Activated CD4-positive, alpha-beta T cell treated with anti-CD3 and anti-CD28 coated beads for 1 hour (primary cell): ENCODE data around the gene OTOG.

ENCODE experiments used
- DNase-seq: peaks from one replicate; pipeline ENCODE4 v3.0.0-alpha.2; 2020

OTOG gene

GRCh38 chr11:17541330-17541885 is 5.7 kb upstream of the OTOG start:
- no peak for DNase-seq

GRCh38 chr11:17542249-17542648 is 4.8 kb upstream of the OTOG start:
- DNase-seq, result no peak

DNA sequence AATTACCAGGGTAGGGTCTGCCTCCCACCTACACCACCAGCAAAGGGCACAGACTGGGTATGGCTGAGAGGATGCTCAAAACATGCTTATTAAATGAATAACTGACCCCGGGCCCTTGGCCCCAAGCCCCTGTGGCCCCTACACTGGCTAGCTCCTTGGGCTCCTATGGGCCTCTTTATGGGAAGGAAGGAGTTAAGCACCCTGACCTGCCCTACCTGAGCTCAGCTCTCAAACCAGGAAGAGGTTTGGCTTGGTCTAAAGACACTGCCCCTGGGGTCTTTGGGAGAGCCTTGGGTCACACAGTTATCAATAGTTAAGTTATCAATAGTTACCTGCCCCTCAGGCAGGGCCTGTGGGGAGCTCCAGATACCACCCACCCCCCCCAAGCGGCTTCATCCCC is 4.0 kb upstream of the OTOG start:
- no peak for DNase-seq

DNA sequence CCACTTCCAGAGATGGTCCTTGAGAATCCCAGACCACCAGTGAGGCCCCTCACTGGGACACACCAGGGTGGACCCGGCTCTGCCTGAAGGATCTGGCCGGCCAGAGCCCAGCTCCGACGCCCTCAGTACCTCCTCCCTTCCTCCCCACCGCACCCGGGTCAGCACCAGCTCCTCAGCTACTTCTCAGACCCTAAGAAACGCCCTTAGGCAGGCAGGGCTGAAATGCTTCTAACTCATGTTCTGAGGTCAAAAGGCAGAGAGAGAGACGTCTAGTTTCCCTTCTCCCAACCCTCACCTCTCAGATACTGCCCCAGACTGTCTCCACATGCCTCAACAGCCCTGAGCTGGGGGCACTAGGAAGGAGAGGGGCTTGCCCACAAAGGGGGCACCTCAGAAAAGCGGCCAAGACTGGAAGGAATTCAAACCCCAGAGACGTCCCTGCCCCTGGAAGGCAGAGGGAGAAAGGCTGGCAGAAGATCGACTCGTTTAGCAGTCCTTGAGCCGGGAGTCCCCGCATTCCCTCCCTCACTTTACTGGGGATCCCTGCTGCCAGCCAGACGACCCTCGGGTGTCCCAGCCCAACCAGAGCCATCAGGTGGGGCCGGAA is 3.4 kb upstream of the OTOG start:
- DNase-seq, result no peak

GRCh38 chr11:17544181-17544622 is 2.9 kb upstream of the OTOG start, which contains the start of gene USH1C:
USH1C (minus strand) TSS chr11:17544416; CDS start chr11:17544307, 109 bp downstream.
- no peak for DNase-seq

DNA sequence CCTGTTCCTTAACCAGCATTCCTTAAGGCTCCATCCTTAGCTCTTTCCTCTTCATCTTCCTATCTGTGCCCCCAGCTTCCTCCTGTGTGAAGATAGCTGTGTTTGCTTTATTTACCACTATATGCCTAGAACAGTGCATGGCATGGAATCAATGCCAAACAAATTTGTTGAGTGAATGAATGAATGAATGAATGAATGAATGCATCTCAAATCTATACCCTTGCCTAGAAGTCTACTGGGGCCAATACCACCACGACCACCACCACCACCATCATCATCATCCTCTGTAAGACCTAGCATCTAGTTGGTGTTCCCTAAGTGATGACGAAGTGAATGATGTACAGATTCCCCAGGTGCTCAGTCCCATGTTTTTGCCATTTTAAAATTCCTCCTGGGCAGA is 819 bp upstream of the OTOG start:
- DNase-seq, result no peak

- no peak for DNase-seq
These were observed 873 bp downstream of the OTOG start for GRCh38 chr11:17547932-17548331.

DNA sequence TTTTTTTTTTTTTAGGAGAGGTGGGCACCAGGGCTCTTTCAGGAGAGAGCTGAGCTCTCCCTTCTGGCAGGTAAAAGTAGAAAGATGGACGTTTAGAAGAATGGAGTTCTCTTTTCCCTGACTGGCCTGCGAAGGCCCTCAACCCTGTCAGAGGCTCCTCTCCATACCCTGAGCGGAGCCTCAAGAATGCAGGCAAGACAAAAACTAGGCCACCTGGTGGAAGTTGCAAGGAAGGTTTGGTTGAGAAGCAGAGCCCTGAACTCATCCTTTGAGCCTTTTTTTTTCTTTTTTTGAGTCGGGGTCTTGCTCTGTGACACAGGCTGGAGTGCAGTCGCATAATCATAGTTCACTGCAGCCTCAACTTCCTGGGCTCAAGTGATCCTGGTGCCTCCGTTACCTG is 1.4 kb downstream of the OTOG start:
- no peak for DNase-seq

DNA sequence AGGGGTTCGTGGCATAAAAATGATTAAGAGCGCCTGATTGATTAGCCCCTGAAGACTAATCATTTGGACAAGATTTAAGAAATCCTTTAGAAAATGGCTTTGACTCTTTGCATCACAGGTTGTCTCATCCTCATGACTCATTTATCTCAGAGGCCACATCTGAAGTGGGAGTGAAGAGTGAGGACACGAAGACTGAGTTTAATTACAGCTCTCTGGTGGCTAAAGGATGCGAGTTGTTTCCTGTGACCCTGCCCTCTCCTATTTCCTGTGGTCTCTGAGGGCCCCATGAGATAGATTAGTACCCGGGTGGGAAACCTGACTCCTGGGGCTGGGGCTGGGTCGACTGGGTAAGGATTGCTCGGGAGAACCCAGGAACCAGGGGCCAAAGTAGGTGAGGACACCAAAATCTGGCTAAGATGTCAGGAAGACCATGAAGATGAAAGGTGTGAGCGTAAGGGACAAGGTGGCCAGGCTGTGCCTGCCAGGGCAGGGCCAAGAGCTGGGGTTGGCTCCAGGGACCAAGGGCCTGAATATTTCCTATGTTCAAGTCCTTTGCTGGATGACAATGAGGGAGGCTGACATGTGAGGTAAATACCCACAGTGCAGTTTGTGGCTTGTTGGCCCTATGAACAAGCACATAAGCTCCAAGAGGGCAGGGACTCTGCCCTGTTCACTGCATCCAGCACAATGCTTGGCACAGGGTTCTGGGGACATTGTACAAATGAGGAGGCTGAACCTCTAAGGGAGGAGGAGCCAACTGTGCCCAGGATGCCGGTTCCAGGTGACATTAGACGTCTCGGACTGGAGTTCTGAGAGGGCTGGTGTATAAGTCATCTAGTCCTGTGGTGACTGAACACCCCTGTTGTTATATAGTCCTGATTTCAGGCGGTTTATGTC is 3.6 kb downstream of the OTOG start:
- DNase-seq, result no peak

- no peak for DNase-seq
These were observed 4.4 kb downstream of the OTOG start for GRCh38 chr11:17551347-17552040.

- no peak for DNase-seq
These were observed 4.9 kb downstream of the OTOG start for GRCh38 chr11:17552041-17552355.

- DNase-seq, result no peak
These were observed 5.6 kb downstream of the OTOG start for GRCh38 chr11:17552392-17553248.

- DNase-seq, result no peak
These were observed 6.1 kb downstream of the OTOG start for GRCh38 chr11:17553249-17553546.

DNA sequence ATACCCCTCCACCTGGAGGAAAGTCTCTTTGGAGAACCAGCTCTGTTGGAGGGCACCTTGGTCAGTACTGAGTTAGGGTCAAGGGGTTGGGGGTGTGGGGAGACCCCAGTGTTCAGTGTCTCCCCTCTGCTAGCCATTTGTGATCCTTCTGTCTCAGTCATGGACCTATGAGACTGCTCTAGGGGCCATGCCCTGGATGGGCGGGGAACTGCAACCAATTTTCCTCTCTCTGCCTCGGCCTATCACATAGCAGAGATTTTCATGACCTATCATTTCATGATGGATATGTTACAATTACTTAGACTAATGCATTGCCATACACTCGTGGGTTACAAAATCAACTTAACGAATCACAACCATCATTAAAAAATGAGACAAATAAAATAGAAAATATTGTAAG is 7.4 kb downstream of the OTOG start:
- no peak for DNase-seq

- no peak for DNase-seq
These were observed 9.9 kb downstream of the OTOG start for GRCh38 chr11:17556999-17557398.

GRCh38 chr11:17558025-17558780 is 11.1 kb downstream of the OTOG start:
- no peak for DNase-seq

GRCh38 chr11:17558916-17559315 is 11.9 kb downstream of the OTOG start:
- DNase-seq, result no peak

DNA sequence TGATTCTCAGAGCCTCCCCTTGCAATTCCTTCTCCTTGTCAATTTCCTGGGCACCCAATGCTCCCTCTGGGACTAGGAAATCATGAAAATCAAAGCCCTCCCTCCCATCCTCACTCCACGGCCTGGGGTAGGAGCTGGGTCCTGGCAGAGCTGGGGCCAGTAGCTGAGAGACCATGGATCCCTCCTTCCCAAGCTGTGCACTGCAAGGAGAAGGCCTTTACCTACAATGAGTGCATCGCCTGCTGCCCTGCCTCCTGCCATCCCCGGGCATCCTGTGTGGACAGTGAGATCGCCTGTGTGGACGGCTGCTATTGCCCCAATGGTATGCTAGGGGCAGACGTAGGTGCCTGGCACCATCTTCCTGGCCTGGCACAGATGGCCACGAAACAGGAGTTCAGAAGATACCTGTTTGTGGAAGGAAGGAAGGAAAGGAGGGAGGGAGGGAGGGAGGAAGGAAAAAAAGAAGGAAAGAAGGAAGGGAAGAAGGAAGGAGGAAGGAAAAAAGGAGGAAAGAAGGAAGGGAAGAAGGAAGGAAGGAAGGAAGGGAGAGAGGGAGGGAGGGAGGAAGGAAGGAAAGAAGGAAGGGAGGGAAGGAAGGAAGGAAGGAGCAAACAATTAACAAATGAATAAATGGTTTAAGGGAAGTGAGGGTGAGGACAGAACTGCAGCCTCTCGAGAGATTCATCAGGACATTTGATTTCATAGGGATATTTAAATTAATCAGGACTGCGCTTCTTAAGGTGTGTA is 12.5 kb downstream of the OTOG start:
- no peak for DNase-seq

GRCh38 chr11:17560281-17561110 is 13.4 kb downstream of the OTOG start:
- DNase-seq, result no peak

DNA sequence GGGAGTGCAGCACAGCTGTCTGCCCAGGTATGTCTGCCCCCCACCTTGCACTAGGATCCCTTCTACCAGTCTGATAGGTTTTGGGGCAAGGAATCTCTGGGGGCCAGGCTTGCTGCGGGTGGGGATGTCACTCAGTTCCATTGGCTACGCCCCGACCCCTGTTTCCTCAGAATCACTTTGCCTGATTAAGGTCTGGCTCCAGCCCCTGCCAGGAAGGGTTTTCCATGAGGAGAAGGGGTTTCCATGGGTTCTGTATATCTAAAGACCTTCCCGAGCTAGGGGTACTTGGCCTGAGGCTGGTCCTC is 14.0 kb downstream of the OTOG start:
- no peak for DNase-seq

DNA sequence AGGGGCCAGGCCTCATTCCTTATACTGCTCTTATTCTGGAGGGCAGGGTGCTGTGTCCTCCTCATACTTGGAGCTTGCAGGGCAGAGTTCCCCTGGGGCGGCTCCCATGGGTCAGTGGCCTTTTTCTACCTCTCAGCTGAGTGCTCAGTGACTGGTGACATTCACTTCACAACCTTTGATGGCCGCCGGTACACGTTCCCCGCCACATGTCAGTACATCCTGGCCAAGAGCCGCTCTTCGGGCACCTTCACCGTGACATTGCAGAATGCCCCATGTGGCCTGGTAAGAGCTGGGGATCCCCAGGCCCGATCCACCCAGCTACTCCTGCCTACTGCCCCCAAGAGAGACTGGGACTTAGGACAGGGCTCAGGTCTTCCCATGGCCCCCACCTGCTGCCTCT is 14.5 kb downstream of the OTOG start:
- DNase-seq, result no peak
